Smooth muscle cell (in vitro differentiated cells): Measurements from ENCODE around the gene TMEM14C. TPM values are rescaled to one million over a fixed set of nuclear protein-coding genes. Genes with fewer than 3 reads are reported as not detected.

Source experiments
- DNase-seq: peaks from one replicate; lab custom pipeline; 2025; ENCODE audit not compliant: unreplicated experiment; lab: John Stamatoyannopoulos, UW
- H2AFZ ChIP-seq: fragments of 200-600 bp; sonication (generic); 2 replicates; pipeline ENCODE4 v1.6.0; 2016; ENCODE audit warnings: antibody characterized with exemption, low read depth, mild to moderate bottlenecking
- H3F3A ChIP-seq: fragments of 200-600 bp; sonication (generic); 2 replicates; pipeline ENCODE4 v1.6.0; 2017; ENCODE audit warnings: antibody characterized with exemption, low read depth
- H3K27ac ChIP-seq: fragments of 200-600 bp; sonication (generic); 2 replicates; pipeline ENCODE4 v1.5.1; 2016; ENCODE audit warnings: low read depth, mild to moderate bottlenecking
- H3K27me3 ChIP-seq: fragments of 200-600 bp; sonication (generic); 2 replicates; pipeline ENCODE4 v1.6.1; 2016; ENCODE audit warnings: low read depth, mild to moderate bottlenecking
- H3K36me3 ChIP-seq: fragments of 200-600 bp; sonication (generic); 2 replicates; pipeline ENCODE4 v1.5.1; 2016; ENCODE audit warnings: low read depth
- H3K4me1 ChIP-seq: fragments of 200-600 bp; sonication (generic); 2 replicates; pipeline ENCODE4 v1.5.1; 2016; ENCODE audit warnings: low read depth
- H3K4me2 ChIP-seq: fragments of 200-600 bp; sonication (generic); 2 replicates; pipeline ENCODE4 v1.6.0; 2016; ENCODE audit warnings: mild to moderate bottlenecking
- H3K4me3 ChIP-seq: fragments of 200-600 bp; sonication (generic); 2 replicates; pipeline ENCODE4 v1.5.1; 2016; ENCODE audit warnings: mild to moderate bottlenecking
- H3K79me2 ChIP-seq: fragments of 200-600 bp; sonication (generic); 2 replicates; pipeline ENCODE4 v1.6.0; 2016; ENCODE audit warnings: low read depth, mild to moderate bottlenecking
- H3K9ac ChIP-seq: fragments of 200-600 bp; sonication (generic); 2 replicates; pipeline ENCODE4 v1.6.0; 2016; ENCODE audit warnings: low read depth
- H3K9me3 ChIP-seq: fragments of 200-600 bp; sonication (generic); replicated peaks from 2 replicates; pipeline ENCODE4 v1.5.1; 2016; ENCODE audit warnings: low read depth
- H4K20me1 ChIP-seq: fragments of 200-600 bp; sonication (generic); 2 replicates; pipeline ENCODE4 v1.6.0; 2016; ENCODE audit warnings: low read depth
- CTCF ChIP-seq: fragments of 200-600 bp; sonication (generic); IDR thresholded peaks from 2 replicates; pipeline ENCODE4 v1.5.1; 2017; ENCODE audit warnings: borderline replicate concordance, mild to moderate bottlenecking, antibody characterized with exemption; ENCODE audit not compliant: insufficient read depth, poor library complexity, severe bottlenecking
- WGBS: methylation state at CpG from one replicate; pipeline ENCODE4 v1.1.7; 2016; ENCODE audit warnings: low lambda C conversion rate; 5-methylcytosine and 5-hydroxymethylcytosine counted together
- polyA plus RNA-seq: library from polyadenylated mRNA; unstranded; fragments of >200 nt; fragmentation: Nextera tagmentation; extraction: Ambion mirVana; gene quantifications from 2 replicates; pipeline ENCODE4 v1.2.1, GENCODE V29; 2016
- total RNA-seq: library from RNA; depleted of rRNA; stranded (reverse); fragments of >200 nt; gene quantifications from 2 replicates; pipeline ENCODE4 v1.2.3, GENCODE V29; 2014

TMEM14C gene
- total and polyA plus RNA-seq, 2 experiments from 2014 or later, result 180 TPM

DNA sequence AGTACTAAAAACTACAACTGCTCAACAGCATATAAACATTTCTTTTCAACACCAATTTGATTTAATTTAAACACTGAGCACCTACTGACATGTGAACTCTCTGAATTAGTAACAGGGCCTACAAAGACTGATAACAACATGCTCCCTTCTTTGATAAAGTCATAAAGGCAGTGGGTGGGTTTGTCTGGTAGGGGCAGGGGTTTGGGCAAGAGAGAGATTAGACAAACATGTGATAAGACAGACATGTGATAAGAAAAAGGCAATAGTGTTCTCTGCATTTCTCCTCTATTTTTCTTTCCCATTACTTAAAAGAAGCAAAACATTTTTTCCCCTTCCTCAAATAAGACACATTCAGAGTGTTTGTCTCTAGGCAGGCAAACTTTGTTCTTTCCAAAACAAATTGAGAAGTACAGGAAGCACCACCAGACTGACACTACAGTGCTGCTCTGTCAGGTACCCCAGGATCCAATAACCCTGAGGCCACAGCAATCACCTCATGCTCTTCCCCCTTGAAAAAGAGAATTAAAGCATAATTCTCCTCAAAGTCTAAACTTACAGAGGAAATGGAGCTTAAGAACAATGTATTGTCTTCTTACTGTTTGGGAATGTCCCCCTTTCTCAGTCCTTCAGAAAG, 40.4 kb upstream of the TMEM14C start:
- Histone ChIP-seq H3K9ac (no peak overlapping the region), H4K20me1 (no peaks in the 10 kb centered on the region), H3K4me1 (no peaks in the 10 kb centered on the region), H2AFZ (no peak overlapping the region), H3K79me2 (no peaks in the 10 kb centered on the region), H3F3A (no peaks in the 10 kb centered on the region), H3K36me3 (no peaks in the 10 kb centered on the region), H3K4me3 (no peak overlapping the region), H3K4me2 (no peak overlapping the region), H3K27me3 (no peaks in the 10 kb centered on the region), H3K27ac (no peak overlapping the region), H3K9me3 (no peaks in the 10 kb centered on the region)
- DNase-seq, result no peak
- no peak for TF ChIP-seq CTCF

- Histone ChIP-seq H2AFZ (no peak overlapping the region), H3K9ac (no peak overlapping the region), H4K20me1 (no peaks in the 10 kb centered on the region), H3K27ac (no peak overlapping the region), H3K9me3 (no peaks in the 10 kb centered on the region), H3K4me1 (no peaks in the 10 kb centered on the region), H3K27me3 (no peaks in the 10 kb centered on the region), H3K79me2 (no peaks in the 10 kb centered on the region), H3K36me3 (no peaks in the 10 kb centered on the region), H3K4me3 (no peak overlapping the region), H3F3A (no peaks in the 10 kb centered on the region), H3K4me2 (no peak overlapping the region)
- 89% methylated on average over 5 of the region's 5 CpGs for WGBS
- no peak for TF ChIP-seq CTCF
- no peak for DNase-seq
Measured at GRCh38 chr6:10684618-10685017, 38.3 kb upstream of the TMEM14C start.

DNA sequence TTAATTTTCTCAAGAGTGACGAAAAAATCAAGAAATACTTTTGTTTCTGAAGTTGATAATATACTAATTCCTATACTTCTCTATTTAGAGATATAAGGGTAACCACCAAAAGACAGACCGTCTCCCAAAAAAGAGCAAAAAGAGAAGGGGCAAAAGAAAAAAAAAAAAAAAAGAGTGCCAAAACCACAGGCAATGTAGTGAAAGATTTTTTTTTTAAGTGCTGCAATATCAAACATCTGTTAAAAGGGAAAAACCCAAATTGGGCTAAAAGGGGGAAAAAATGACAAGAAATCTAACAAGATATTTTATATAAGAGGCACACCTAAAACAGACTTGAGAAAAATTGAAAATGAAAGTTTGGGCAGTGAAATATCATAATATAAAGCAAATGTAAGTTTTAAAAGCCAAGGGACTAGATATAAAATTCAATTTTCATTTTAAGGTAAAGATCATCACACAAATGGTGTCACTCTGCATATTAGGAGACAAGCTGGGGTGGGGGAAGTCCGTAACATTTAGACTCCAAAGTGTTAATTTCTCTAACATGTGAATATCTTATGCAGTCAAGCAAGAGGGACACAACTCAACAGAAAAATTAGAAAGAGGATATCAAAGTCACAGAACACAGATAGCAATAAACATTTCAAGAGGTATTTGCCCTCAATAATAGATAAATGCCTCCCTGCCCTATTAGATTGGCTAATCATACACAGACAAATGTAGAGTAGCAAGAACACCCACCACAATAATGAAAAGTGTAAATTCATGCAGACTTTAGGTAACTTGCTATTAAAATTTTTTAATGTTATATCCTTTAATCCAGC, 37.6 kb upstream of the TMEM14C start:
- Histone ChIP-seq H3K4me1 (peaks cover 2% of the 10 kb centered on the region), H3K9ac (no peak overlapping the region), H2AFZ (no peak overlapping the region), H3K27me3 (no peaks in the 10 kb centered on the region), H3K79me2 (no peaks in the 10 kb centered on the region), H3K36me3 (no peaks in the 10 kb centered on the region), H3K9me3 (no peaks in the 10 kb centered on the region), H3K27ac (no peak overlapping the region), H3K4me3 (no peak overlapping the region), H3F3A (no peaks in the 10 kb centered on the region), H3K4me2 (no peak overlapping the region), H4K20me1 (no peaks in the 10 kb centered on the region)
- DNase-seq, result no peak
- WGBS, result 82% methylated on average over 3 of the region's 3 CpGs
- no peak for TF ChIP-seq CTCF
